ENCODE data around the gene ABL2. TPM values are rescaled to one million over a fixed set of nuclear protein-coding genes. Genes with fewer than 3 reads are reported as not detected.

Gene ABL2
- total and polyA plus RNA-seq, 8 donors: 1.3 to 26.6 (median 6.7) TPM

DNA sequence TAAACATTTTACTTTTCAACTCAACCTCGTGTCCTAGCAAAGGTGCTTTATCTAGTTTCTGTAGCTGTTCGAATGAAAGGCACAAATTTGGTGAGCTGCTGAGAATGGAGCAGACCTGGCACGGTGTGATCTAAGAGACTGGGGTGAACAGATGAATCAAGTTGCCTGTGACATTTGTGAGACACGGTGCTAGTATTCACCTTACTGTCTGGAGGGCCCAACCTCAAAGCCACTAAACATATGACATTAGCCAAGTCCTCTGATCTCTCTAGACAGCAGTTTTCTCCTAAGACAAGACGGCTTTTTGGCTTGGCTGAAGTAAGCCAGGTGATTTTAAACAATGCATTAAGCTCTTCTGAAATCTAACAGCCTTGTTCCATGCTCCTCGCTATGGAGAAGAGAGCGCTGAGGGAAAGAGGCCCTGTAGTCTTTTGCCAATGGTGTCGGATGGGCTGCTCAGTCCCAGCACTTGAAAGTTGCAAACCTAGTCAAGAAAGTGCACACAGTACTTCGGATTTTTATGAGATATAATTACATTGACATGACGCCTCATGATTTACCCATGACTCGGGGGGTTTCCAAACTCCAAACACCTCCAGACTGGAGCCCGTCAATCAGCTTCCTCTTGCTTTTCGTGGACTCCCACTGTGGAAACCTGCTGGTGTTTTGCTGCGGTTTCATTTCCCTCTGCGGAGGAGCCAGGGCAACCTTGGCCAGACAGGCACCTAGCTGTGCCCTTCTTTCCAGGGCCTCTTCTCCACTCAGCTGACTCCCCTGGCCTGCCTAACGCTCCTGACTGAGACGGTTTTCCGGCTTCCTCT lies 148.4 kb downstream of the ABL2 start:
- Histone ChIP-seq H3K27me3 (no peaks in the 10 kb centered on the region), H3K4me1 (peaks cover 17 to 37% (median 25%) of the 10 kb centered on the region in 4 donors), H3K4me3 (peak overlapping the region; percentile 77 to 93 (median 84)), H3K27ac (peak overlapping the region; percentile 79 to 94 (median 93)), H3K9me3 (no peaks in the 10 kb centered on the region), H3K36me3 (peaks cover 7 to 19% (median 13%) of the 10 kb centered on the region in 4 donors)
- intact Hi-C loops (cut with DNase I; ENCODE audit: low total_unique reads): loop anchor here (5.0 kb wide), 2 partner anchors 211 to 286 kb away; partner anchors contain the start of genes AXDND1 and SOAT1
- TF ChIP-seq EP300 (IDR thresholded peaks at IDR 0.05) (no peak), POLR2A (IDR thresholded peaks at IDR 0.05) (no peak), POLR2AphosphoS5 (IDR thresholded peaks at IDR 0.05) (no peak)
- TF ChIP-seq, protein P1, sequence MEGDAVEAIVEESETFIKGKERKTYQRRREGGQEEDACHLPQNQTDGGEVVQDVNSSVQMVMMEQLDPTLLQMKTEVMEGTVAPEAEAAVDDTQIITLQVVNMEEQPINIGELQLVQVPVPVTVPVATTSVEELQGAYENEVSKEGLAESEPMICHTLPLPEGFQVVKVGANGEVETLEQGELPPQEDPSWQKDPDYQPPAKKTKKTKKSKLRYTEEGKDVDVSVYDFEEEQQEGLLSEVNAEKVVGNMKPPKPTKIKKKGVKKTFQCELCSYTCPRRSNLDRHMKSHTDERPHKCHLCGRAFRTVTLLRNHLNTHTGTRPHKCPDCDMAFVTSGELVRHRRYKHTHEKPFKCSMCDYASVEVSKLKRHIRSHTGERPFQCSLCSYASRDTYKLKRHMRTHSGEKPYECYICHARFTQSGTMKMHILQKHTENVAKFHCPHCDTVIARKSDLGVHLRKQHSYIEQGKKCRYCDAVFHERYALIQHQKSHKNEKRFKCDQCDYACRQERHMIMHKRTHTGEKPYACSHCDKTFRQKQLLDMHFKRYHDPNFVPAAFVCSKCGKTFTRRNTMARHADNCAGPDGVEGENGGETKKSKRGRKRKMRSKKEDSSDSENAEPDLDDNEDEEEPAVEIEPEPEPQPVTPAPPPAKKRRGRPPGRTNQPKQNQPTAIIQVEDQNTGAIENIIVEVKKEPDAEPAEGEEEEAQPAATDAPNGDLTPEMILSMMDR (IDR thresholded peaks at IDR 0.05): no peak
- DNase-seq: no peak
- WGBS, 5 donors: 25 to 30% (median 26%) methylated on average over 18 of the region's 18 CpGs

DNA sequence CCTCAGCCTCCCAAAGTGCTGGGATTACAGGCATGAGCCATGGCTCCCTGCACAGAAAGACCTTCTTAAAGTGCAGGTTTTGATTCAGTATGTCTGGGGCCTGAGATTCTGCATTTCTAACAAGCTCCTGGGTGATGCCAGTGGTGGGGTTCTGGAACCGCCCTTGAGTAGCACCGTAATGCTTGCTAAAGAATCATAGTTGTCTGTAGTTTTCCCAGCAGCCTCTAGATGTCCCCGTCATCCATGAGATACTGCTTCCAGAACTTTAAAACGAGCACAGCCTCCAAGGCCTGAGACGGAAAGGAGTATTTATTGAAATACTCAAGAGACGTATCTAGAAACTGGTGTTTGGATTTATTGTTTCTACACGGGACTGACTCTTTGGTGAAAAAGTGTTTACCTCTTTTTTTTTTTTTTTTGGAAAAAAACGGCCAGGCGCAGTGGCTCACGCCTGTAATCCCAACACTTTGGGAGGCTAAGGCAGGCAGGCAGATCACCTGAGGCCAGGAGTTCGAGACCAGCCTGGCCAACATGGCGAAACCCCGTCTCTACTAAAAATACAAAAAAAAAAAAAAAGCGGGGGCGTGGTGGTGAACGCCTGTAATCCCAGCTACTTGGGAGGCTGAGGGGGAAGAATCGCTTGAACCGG lies 150.2 kb downstream of the ABL2 start:
- intact Hi-C loops (cut with DNase I; ENCODE audit: low total_unique reads): no loop called here

DNA sequence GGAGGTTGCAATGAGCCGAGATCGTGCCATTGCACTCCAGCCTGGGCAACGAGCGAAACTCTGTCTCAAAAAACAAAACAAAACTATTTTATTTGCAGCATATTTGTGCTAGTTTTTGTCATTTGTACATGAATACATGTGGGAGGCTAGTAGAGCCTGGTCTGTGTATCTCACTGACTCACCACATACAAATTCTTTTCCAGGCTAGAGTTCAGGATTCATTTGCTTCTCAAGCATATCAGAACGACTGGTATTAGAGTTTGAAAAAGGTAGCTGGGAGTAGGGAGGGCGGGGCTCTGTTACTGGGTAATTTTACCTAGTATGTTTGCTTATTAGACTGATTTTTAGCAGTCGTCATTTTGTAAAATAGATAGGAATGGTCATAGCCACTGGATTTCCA lies 152.1 kb downstream of the ABL2 start:
- peaks cover 0 to 34% (median 22%) of the 10 kb centered on the region in 4 donors for H3K36me3 ChIP-seq
- TF ChIP-seq POLR2AphosphoS5 (IDR thresholded peaks at IDR 0.05) (no peak), EP300 (IDR thresholded peaks at IDR 0.05) (no peak), POLR2A (IDR thresholded peaks at IDR 0.05) (no peak)
- TF ChIP-seq, protein P1 (IDR thresholded peaks at IDR 0.05): no peak
- no peak overlapping the region for H3K4me3 ChIP-seq
- peaks cover 8 to 16% (median 12%) of the 10 kb centered on the region in 4 donors for H3K4me1 ChIP-seq
- 68 to 82% (median 75%) methylated on average over 7 of the region's 7 CpGs for WGBS, 5 donors
- H3K27me3 ChIP-seq: no peaks in the 10 kb centered on the region
- H3K27ac ChIP-seq: peak overlapping the region in 3 of 5 donors; percentile 16 to 76 (median 34)
- DNase-seq: peak in 1 of 2 donors; percentile 40
- intact Hi-C loops (cut with DNase I; ENCODE audit: low total_unique reads): no loop called here
- no peaks in the 10 kb centered on the region for H3K9me3 ChIP-seq

More for the DNA sequence above, 150.2 kb downstream of the ABL2 start:
- no peak for TF ChIP-seq EP300 (IDR thresholded peaks at IDR 0.05)
- TF ChIP-seq POLR2A (IDR thresholded peaks at IDR 0.05): no peak
- TF ChIP-seq, protein P1 (IDR thresholded peaks at IDR 0.05): peak in 5 of 7 experiments; percentile 50 to 71 (median 62)
- peak in 1 of 3 donors; percentile 51 for TF ChIP-seq POLR2AphosphoS5 (IDR thresholded peaks at IDR 0.05)
- peak; percentile 47 to 89 for DNase-seq
- WGBS, 5 donors: 49 to 54% (median 51%) methylated on average over 18 of the region's 18 CpGs
- Histone ChIP-seq H3K27me3 (no peaks in the 10 kb centered on the region), H3K4me3 (no peak overlapping the region), H3K36me3 (peaks cover 0 to 16% (median 5%) of the 10 kb centered on the region in 4 donors), H3K27ac (no peak overlapping the region), H3K4me1 (peaks cover 17 to 32% (median 25%) of the 10 kb centered on the region in 4 donors), H3K9me3 (no peaks in the 10 kb centered on the region)

DNA sequence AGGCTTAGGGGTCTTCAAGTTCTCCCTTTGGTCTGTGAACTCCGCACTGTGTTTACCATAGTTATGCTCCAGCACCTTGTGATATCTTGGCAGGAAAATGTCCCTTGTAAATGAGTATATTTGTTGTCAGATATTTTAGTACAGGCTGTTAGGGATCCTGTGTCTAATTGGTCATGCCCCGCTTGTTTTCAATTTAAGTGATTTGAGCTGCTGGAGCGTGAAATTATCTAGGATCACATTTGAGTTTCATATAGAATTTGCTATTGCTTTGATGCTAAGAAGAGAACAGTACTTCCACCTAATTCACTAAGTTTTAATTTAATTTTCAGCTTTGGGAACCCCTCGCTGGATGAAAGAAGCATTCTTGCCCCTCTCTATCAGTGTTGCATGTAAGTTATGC lies 163.0 kb downstream of the ABL2 start:
- H3K4me3 ChIP-seq: no peak overlapping the region
- no peaks in the 10 kb centered on the region for H3K27me3 ChIP-seq
- TF ChIP-seq, protein P1 (IDR thresholded peaks at IDR 0.05): no peak
- no peak for TF ChIP-seq EP300 (IDR thresholded peaks at IDR 0.05)
- no peak for TF ChIP-seq POLR2AphosphoS5 (IDR thresholded peaks at IDR 0.05)
- TF ChIP-seq POLR2A (IDR thresholded peaks at IDR 0.05): no peak
- 95 to 99% (median 96%) methylated on average over 4 of the region's 4 CpGs for WGBS, 5 donors
- no peaks in the 10 kb centered on the region for H3K9me3 ChIP-seq
- intact Hi-C loops (cut with DNase I; ENCODE audit: low total_unique reads): no loop called here
- no peak for DNase-seq
- peaks cover 26 to 85% (median 77%) of the 10 kb centered on the region in 4 donors for H3K36me3 ChIP-seq
- no peak overlapping the region for H3K27ac ChIP-seq
- H3K4me1 ChIP-seq: no peaks in the 10 kb centered on the region
